Astrocyte (in vitro differentiated cells and primary cell): Measurements from ENCODE around the gene SHBG.

Experiments
- EZH2 ChIP-seq: IDR thresholded peaks from 2 replicates; pipeline ENCODE4 v1.6.1; 2012; ENCODE audit warnings: mild to moderate bottlenecking, low read length, inconsistent platforms; ENCODE audit not compliant: insufficient read depth
- TF ChIP-seq, protein P1 (sequence below): IDR thresholded peaks from 2 replicates; pipeline ENCODE4 v1.5.1; 2011; ENCODE audit warnings: low read depth, mild to moderate bottlenecking, inconsistent platforms, low read length, moderate library complexity; ENCODE audit not compliant: insufficient read depth

DNA sequence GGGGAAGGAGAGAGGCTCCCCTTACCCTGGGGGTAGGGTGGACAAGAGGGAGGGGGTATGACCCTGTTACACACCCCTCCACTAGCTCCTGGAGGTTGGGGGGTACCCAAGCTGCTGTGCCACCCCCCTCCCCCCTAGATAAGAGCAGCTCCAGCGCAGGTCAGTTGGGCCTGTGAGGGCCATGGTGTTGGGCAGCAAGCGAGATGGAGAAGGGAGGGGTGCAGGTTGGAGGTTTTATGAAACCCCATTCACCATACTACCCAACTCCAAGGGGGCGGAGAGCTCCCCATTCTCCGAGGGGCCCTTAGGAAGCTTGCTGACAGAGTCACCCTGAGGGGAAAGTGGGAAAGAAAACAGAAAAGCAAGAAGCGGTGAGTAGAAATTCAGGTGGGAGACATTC, 38.3 kb upstream of the SHBG start:
- TF ChIP-seq, protein P1, sequence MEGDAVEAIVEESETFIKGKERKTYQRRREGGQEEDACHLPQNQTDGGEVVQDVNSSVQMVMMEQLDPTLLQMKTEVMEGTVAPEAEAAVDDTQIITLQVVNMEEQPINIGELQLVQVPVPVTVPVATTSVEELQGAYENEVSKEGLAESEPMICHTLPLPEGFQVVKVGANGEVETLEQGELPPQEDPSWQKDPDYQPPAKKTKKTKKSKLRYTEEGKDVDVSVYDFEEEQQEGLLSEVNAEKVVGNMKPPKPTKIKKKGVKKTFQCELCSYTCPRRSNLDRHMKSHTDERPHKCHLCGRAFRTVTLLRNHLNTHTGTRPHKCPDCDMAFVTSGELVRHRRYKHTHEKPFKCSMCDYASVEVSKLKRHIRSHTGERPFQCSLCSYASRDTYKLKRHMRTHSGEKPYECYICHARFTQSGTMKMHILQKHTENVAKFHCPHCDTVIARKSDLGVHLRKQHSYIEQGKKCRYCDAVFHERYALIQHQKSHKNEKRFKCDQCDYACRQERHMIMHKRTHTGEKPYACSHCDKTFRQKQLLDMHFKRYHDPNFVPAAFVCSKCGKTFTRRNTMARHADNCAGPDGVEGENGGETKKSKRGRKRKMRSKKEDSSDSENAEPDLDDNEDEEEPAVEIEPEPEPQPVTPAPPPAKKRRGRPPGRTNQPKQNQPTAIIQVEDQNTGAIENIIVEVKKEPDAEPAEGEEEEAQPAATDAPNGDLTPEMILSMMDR, result no peak
- TF ChIP-seq EZH2, result no peak
